ENCODE data around the gene TMEM97.

Gene TMEM97

DNA sequence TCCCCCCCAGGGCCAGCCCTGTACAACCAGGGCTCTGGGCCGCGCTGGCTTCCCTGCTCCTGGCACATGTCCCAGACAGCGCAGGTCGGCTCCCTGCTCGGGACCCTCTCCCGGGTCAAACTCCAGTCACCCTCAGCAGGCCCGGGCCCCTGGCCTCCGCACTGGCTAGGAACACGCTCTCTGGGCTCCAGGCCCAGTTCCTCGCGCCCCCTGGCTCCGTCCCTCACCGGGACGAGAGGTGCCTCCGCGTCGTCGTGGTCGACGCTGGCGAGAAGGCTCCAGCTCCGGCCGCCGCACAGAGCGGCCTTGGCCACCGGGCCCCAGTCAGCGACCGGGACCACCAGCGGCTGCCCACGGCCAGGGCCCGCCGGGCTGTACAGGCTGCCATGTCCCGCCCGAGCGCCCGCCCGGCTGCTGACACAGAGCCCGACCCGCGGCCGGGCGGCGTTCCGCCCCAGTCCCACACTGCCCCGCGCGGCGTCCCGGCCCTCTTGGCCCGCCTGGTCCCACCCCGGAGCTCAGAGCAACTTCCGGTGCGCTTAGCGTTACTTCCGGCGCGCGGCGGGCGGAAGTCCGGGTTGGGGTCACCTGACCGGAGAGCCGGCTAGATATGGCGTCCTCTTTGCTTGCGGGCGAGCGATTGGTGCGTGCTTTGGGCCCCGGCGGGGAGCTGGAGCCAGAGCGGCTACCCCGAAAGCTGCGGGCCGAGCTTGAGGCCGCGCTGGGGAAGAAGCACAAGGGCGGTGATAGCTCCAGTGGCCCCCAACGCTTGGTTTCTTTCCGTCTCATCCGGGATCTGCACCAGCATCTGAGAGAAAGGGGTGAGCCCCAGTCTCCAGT lies 38.3 kb downstream of the TMEM97 start, which contains the start of gene POLDIP2 (continued):
- TF ChIP-seq, protein P1, sequence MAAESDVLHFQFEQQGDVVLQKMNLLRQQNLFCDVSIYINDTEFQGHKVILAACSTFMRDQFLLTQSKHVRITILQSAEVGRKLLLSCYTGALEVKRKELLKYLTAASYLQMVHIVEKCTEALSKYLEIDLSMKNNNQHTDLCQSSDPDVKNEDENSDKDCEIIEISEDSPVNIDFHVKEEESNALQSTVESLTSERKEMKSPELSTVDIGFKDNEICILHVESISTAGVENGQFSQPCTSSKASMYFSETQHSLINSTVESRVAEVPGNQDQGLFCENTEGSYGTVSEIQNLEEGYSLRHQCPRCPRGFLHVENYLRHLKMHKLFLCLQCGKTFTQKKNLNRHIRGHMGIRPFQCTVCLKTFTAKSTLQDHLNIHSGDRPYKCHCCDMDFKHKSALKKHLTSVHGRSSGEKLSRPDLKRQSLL (tag by site-specific recombination; IDR thresholded peaks at IDR 0.05): no peak
- TF ChIP-seq, protein P2, sequence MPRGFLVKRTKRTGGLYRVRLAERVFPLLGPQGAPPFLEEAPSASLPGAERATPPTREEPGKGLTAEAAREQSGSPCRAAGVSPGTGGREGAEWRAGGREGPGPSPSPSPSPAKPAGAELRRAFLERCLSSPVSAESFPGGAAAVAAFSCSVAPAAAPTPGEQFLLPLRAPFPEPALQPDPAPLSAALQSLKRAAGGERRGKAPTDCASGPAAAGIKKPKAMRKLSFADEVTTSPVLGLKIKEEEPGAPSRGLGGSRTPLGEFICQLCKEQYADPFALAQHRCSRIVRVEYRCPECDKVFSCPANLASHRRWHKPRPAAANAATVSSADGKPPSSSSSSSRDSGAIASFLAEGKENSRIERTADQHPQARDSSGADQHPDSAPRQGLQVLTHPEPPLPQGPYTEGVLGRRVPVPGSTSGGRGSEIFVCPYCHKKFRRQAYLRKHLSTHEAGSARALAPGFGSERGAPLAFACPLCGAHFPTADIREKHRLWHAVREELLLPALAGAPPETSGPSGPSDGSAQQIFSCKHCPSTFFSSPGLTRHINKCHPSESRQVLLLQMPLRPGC (tag by site-specific recombination; IDR thresholded peaks at IDR 0.05): peak; percentile 17; the same call in 1 of the 2 replicates
- TF ChIP-seq, protein P3, sequence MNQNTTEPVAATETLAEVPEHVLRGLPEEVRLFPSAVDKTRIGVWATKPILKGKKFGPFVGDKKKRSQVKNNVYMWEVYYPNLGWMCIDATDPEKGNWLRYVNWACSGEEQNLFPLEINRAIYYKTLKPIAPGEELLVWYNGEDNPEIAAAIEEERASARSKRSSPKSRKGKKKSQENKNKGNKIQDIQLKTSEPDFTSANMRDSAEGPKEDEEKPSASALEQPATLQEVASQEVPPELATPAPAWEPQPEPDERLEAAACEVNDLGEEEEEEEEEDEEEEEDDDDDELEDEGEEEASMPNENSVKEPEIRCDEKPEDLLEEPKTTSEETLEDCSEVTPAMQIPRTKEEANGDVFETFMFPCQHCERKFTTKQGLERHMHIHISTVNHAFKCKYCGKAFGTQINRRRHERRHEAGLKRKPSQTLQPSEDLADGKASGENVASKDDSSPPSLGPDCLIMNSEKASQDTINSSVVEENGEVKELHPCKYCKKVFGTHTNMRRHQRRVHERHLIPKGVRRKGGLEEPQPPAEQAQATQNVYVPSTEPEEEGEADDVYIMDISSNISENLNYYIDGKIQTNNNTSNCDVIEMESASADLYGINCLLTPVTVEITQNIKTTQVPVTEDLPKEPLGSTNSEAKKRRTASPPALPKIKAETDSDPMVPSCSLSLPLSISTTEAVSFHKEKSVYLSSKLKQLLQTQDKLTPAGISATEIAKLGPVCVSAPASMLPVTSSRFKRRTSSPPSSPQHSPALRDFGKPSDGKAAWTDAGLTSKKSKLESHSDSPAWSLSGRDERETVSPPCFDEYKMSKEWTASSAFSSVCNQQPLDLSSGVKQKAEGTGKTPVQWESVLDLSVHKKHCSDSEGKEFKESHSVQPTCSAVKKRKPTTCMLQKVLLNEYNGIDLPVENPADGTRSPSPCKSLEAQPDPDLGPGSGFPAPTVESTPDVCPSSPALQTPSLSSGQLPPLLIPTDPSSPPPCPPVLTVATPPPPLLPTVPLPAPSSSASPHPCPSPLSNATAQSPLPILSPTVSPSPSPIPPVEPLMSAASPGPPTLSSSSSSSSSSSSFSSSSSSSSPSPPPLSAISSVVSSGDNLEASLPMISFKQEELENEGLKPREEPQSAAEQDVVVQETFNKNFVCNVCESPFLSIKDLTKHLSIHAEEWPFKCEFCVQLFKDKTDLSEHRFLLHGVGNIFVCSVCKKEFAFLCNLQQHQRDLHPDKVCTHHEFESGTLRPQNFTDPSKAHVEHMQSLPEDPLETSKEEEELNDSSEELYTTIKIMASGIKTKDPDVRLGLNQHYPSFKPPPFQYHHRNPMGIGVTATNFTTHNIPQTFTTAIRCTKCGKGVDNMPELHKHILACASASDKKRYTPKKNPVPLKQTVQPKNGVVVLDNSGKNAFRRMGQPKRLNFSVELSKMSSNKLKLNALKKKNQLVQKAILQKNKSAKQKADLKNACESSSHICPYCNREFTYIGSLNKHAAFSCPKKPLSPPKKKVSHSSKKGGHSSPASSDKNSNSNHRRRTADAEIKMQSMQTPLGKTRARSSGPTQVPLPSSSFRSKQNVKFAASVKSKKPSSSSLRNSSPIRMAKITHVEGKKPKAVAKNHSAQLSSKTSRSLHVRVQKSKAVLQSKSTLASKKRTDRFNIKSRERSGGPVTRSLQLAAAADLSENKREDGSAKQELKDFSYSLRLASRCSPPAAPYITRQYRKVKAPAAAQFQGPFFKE (tag by site-specific recombination; IDR thresholded peaks at IDR 0.05; ENCODE audit: borderline replicate concordance): no peak
- TF ChIP-seq ZNF707 (tag by site-specific recombination; IDR thresholded peaks at IDR 0.05) (no peak), ZNF514 (tag by site-specific recombination; IDR thresholded peaks at IDR 0.05) (no peak), ZNF10 (tag by site-specific recombination; IDR thresholded peaks at IDR 0.05) (no peak), ZNF701 (tag by site-specific recombination; IDR thresholded peaks at IDR 0.05) (no peak), TCF7L2 (IDR thresholded peaks at IDR 0.05; ENCODE audit: borderline replicate concordance, low read depth, low read length) (no peak), ZNF658 (tag by site-specific recombination; IDR thresholded peaks at IDR 0.05) (no peak), ZNF354C (tag by site-specific recombination; IDR thresholded peaks at IDR 0.05; ENCODE audit: borderline replicate concordance, low read depth) (no peak), ZFP69B (tag by site-specific recombination; IDR thresholded peaks at IDR 0.05) (peak; percentile 86), GLI4 (tag by site-specific recombination; IDR thresholded peaks at IDR 0.05) (no peak), ZNF768 (tag by site-specific recombination; IDR thresholded peaks at IDR 0.05) (no peak), SP2 (tag by site-specific recombination; IDR thresholded peaks at IDR 0.05) (peak; percentile 96), ZFP41 (tag by site-specific recombination; IDR thresholded peaks at IDR 0.05; ENCODE audit: borderline replicate concordance) (no peak), ZNF394 (tag by site-specific recombination; IDR thresholded peaks at IDR 0.05; ENCODE audit: borderline replicate concordance) (peak; percentile 21; the same call in 1 of the 2 replicates), ZNF114 (tag by site-specific recombination; IDR thresholded peaks at IDR 0.05) (no peak), ZNF202 (tag by site-specific recombination; IDR thresholded peaks at IDR 0.05; ENCODE audit: borderline replicate concordance) (no peak)
- TF ChIP-seq, protein P4, sequence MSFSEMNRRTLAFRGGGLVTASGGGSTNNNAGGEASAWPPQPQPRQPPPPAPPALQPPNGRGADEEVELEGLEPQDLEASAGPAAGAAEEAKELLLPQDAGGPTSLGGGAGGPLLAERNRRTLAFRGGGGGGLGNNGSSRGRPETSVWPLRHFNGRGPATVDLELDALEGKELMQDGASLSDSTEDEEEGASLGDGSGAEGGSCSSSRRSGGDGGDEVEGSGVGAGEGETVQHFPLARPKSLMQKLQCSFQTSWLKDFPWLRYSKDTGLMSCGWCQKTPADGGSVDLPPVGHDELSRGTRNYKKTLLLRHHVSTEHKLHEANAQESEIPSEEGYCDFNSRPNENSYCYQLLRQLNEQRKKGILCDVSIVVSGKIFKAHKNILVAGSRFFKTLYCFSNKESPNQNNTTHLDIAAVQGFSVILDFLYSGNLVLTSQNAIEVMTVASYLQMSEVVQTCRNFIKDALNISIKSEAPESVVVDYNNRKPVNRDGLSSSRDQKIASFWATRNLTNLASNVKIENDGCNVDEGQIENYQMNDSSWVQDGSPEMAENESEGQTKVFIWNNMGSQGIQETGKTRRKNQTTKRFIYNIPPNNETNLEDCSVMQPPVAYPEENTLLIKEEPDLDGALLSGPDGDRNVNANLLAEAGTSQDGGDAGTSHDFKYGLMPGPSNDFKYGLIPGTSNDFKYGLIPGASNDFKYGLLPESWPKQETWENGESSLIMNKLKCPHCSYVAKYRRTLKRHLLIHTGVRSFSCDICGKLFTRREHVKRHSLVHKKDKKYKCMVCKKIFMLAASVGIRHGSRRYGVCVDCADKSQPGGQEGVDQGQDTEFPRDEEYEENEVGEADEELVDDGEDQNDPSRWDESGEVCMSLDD (tag by site-specific recombination; IDR thresholded peaks at IDR 0.05): peak; percentile 71
- TF ChIP-seq, protein P5, sequence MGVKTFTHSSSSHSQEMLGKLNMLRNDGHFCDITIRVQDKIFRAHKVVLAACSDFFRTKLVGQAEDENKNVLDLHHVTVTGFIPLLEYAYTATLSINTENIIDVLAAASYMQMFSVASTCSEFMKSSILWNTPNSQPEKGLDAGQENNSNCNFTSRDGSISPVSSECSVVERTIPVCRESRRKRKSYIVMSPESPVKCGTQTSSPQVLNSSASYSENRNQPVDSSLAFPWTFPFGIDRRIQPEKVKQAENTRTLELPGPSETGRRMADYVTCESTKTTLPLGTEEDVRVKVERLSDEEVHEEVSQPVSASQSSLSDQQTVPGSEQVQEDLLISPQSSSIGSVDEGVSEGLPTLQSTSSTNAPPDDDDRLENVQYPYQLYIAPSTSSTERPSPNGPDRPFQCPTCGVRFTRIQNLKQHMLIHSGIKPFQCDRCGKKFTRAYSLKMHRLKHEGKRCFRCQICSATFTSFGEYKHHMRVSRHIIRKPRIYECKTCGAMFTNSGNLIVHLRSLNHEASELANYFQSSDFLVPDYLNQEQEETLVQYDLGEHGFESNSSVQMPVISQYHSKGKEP (tag by site-specific recombination; IDR thresholded peaks at IDR 0.05): 0 out of 2 replicates have a peak, but pooled peaks have one; percentile 49
- TF ChIP-seq, protein P6, sequence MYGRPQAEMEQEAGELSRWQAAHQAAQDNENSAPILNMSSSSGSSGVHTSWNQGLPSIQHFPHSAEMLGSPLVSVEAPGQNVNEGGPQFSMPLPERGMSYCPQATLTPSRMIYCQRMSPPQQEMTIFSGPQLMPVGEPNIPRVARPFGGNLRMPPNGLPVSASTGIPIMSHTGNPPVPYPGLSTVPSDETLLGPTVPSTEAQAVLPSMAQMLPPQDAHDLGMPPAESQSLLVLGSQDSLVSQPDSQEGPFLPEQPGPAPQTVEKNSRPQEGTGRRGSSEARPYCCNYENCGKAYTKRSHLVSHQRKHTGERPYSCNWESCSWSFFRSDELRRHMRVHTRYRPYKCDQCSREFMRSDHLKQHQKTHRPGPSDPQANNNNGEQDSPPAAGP (tag by site-specific recombination; IDR thresholded peaks at IDR 0.05): peak; percentile 73; the same call in 1 of the 2 replicates
- TF ChIP-seq, protein P7, sequence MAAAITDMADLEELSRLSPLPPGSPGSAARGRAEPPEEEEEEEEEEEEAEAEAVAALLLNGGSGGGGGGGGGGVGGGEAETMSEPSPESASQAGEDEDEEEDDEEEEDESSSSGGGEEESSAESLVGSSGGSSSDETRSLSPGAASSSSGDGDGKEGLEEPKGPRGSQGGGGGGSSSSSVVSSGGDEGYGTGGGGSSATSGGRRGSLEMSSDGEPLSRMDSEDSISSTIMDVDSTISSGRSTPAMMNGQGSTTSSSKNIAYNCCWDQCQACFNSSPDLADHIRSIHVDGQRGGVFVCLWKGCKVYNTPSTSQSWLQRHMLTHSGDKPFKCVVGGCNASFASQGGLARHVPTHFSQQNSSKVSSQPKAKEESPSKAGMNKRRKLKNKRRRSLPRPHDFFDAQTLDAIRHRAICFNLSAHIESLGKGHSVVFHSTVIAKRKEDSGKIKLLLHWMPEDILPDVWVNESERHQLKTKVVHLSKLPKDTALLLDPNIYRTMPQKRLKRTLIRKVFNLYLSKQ (tag by site-specific recombination; IDR thresholded peaks at IDR 0.05; ENCODE audit: borderline replicate concordance): no peak
